Upper lobe of right lung (tissue), 1 donor: Measurements from ENCODE around the gene KIAA1210. TPM values are rescaled to one million over a fixed set of nuclear protein-coding genes. Genes with fewer than 3 reads are reported as not detected.

ENCODE experiments used
- ATAC-seq: fragments of 200-7000 bp; cut with Tn5 transposase; one replicate; pipeline ENCODE4 v1.9.1; 2020; ENCODE audit warnings: mild to moderate bottlenecking, moderate library complexity
- DNase-seq: peaks from one replicate; pipeline ENCODE4 v3.0.0-alpha.2; 2020
- H3K27ac ChIP-seq: fragments of 200-600 bp; one replicate; pipeline ENCODE4 v1.8.0; 2022
- H3K27me3 ChIP-seq: fragments of 200-600 bp; one replicate; pipeline ENCODE4 v1.8.0; 2022; ENCODE audit warnings: mild to moderate bottlenecking
- H3K36me3 ChIP-seq: fragments of 200-600 bp; one replicate; pipeline ENCODE4 v1.8.0; 2022
- H3K4me1 ChIP-seq: fragments of 200-600 bp; one replicate; pipeline ENCODE4 v1.8.0; 2022
- H3K4me3 ChIP-seq: fragments of 200-600 bp; one replicate; pipeline ENCODE4 v1.8.0; 2022; ENCODE audit warnings: mild to moderate bottlenecking
- H3K9me3 ChIP-seq: fragments of 200-600 bp; one replicate; pipeline ENCODE4 v1.8.0; 2022
- intact Hi-C: fragments of 100-400 bp; cut with DNase I; formaldehyde crosslinking; loops from one replicate; pipeline ENCODE4 v1.11.0; 2022
- total RNA-seq: library from RNA; stranded (reverse); fragmentation: NEBNext Ultra II Directional; extraction: Animal tissue kit (Norgen Biotek cat#: 25700); gene quantifications from one replicate; pipeline ENCODE4 v1.2.1, GENCODE V29; 2021
- TF ChIP-seq, protein P1 (sequence below): fragments of 200-600 bp; IDR thresholded peaks from one replicate; pipeline ENCODE4 v1.8.0; 2022; ENCODE audit warnings: antibody characterized with exemption
- donor health status: DM: no; HTN: yes; CAD: no; lungs with severe emphysema.

The KIAA1210 gene
- total RNA-seq, 1 donor from 2014 or later: not detected

DNA sequence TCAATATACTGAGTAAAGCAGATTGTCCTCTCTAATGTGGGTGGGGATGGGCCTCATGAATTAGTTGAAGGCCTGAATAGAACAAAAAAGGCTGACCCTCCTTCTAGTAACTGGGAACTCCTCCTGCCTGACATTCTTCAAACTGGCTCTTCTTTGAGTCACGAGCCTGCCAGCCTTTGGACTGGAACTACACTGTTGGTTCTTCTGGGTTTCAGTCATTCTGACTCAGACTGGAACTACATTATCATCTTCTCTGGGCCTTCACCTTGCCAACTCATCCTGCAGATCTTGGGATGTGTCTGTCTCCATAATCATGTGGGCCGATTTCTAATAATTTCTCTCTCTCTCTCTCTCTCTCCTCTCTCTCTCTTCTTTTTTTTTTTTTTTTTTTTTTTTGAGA, 81.7 kb downstream of the KIAA1210 start:
- DNase-seq (no peak), ATAC-seq (no peak)
- H3K27ac ChIP-seq: no peak overlapping the region
- H3K36me3 ChIP-seq: no peaks in the 10 kb centered on the region
- no peaks in the 10 kb centered on the region for H3K27me3 ChIP-seq
- H3K9me3 ChIP-seq: no peaks in the 10 kb centered on the region
- H3K4me1 ChIP-seq: no peaks in the 10 kb centered on the region
- H3K4me3 ChIP-seq: no peak overlapping the region
- intact Hi-C loops: no loop called here
- TF ChIP-seq, protein P1, sequence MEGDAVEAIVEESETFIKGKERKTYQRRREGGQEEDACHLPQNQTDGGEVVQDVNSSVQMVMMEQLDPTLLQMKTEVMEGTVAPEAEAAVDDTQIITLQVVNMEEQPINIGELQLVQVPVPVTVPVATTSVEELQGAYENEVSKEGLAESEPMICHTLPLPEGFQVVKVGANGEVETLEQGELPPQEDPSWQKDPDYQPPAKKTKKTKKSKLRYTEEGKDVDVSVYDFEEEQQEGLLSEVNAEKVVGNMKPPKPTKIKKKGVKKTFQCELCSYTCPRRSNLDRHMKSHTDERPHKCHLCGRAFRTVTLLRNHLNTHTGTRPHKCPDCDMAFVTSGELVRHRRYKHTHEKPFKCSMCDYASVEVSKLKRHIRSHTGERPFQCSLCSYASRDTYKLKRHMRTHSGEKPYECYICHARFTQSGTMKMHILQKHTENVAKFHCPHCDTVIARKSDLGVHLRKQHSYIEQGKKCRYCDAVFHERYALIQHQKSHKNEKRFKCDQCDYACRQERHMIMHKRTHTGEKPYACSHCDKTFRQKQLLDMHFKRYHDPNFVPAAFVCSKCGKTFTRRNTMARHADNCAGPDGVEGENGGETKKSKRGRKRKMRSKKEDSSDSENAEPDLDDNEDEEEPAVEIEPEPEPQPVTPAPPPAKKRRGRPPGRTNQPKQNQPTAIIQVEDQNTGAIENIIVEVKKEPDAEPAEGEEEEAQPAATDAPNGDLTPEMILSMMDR: no peak

DNA sequence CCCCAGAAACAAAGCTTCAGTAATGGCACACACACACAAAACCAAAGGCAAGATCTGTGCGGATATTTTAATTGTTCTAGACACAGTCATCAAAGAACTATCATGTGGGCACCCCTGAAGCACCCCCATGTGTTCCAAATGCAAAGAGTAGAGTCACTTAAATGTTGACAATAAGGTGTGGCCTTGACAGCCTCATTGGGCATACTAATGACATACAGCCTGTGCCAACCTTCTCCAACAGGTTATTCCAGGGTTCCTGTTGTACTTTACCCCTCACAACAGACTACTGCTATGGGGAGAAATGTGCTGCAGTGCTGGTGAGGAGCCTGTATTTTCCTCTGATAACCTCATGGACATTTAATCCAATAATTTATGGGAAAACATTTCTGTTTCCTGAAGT, 84.6 kb downstream of the KIAA1210 start:
- TF ChIP-seq, protein P1: no peak
- Histone ChIP-seq H3K4me3 (no peak overlapping the region), H3K9me3 (no peaks in the 10 kb centered on the region), H3K4me1 (no peaks in the 10 kb centered on the region), H3K36me3 (no peaks in the 10 kb centered on the region), H3K27me3 (no peaks in the 10 kb centered on the region), H3K27ac (no peak overlapping the region)
- intact Hi-C loops: no loop called here
- ATAC-seq (no peak), DNase-seq (no peak)

DNA sequence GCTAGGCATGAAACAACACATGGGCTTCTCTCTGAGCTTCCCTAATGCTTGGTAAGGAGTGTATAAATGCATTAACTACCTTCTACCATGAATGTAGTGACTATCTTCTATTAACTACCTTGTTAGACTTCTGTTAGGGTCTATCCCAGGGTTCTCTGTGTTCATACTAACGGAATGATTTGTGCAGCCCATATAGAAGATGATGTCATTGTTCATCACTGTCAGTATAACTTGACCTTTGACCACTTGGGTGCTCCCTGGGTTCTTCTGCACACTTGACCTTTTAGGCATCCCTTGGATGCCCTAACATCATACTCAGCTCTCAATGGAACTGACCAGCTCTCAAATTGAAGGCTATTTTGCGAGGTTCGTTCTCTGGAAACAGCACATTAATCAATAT, 85.6 kb downstream of the KIAA1210 start:
- intact Hi-C loops: no loop called here
- H3K4me1 ChIP-seq: no peaks in the 10 kb centered on the region
- no peaks in the 10 kb centered on the region for H3K27me3 ChIP-seq
- no peaks in the 10 kb centered on the region for H3K36me3 ChIP-seq
- TF ChIP-seq, protein P1: no peak
- ATAC-seq: no peak
- no peak overlapping the region for H3K27ac ChIP-seq
- no peak for DNase-seq
- no peaks in the 10 kb centered on the region for H3K9me3 ChIP-seq
- no peak overlapping the region for H3K4me3 ChIP-seq

DNA sequence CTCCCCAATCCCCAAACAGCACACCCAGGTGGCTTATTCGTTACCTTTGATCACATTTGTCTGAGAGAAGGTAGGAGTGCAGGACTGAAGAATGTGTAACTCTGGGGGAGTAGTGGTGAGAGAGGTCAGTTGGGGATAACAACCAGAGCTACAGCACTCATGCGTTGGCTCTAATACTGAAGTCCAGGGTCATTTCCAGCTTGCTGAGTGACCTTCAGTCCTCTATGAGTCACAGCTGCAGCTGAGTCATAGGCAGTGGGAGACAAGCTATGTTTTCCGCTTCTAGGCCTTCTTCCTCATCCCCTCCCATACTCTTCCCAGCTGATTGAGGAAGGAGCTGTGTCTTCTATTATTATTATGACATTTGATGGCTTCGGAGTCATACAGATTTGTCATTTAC, 86.4 kb downstream of the KIAA1210 start:
- intact Hi-C loops: no loop called here
- no peaks in the 10 kb centered on the region for H3K27me3 ChIP-seq
- peak; percentile 93 for ATAC-seq
- DNase-seq: no peak
- no peaks in the 10 kb centered on the region for H3K36me3 ChIP-seq
- H3K4me3 ChIP-seq: no peak overlapping the region
- TF ChIP-seq, protein P1: no peak
- no peaks in the 10 kb centered on the region for H3K9me3 ChIP-seq
- peak overlapping the region; percentile 51 for H3K27ac ChIP-seq
- no peaks in the 10 kb centered on the region for H3K4me1 ChIP-seq

DNA sequence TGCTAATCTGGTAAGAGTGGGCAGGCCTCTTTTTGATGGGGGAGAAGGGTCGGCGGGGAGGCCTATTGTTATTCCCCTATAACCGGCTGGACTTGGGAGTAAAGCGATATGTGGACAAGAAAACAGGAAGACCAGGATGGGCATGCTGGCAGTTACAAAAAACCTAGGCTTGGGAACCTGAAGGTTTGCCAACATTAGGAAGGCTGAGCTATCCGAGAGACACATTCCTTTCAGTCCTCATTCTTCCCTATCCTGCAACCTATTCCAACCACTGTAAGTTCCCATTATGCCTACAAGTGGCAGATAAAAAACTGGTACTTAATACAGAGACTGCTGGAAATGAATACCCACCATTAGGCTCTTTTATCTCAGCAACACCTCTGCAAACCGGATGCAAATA, 87.2 kb downstream of the KIAA1210 start:
- TF ChIP-seq, protein P1: no peak
- Histone ChIP-seq H3K36me3 (no peaks in the 10 kb centered on the region), H3K4me1 (no peaks in the 10 kb centered on the region), H3K27ac (no peak overlapping the region), H3K4me3 (no peak overlapping the region), H3K9me3 (no peaks in the 10 kb centered on the region), H3K27me3 (no peaks in the 10 kb centered on the region)
- no peak for ATAC-seq
- intact Hi-C loops: no loop called here
- no peak for DNase-seq
